Cardiac septum (tissue), 1 donor: Measurements from ENCODE around the gene INPP4B. TPM values are rescaled to one million over a fixed set of nuclear protein-coding genes. Genes with fewer than 3 reads are reported as not detected.
A peak's percentile ranks its signal among the peaks of the same experiment; 100 is the strongest.

Experiments
- DNase-seq: peaks from one replicate; pipeline ENCODE4 v3.0.0-alpha.2; 2020; ENCODE audit warnings: low spot score
- intact Hi-C: fragments of 100-400 bp; cut with DNase I; formaldehyde crosslinking; loops from one replicate; pipeline ENCODE4 v1.14.0; 2022
- long read RNA-seq: library from polyadenylated mRNA; unstranded; transcript quantifications from one replicate; pipeline ENCODE4 v2.0.0, GENCODE V29; 2021
- total RNA-seq: library from RNA; stranded (reverse); fragmentation: NEBNext Ultra II Directional; extraction: Animal tissue kit (Norgen Biotek cat#: 25700); gene quantifications from one replicate; pipeline ENCODE4 v1.2.1, GENCODE V29; 2021
- donor health status: DM: no; HTN: no; CAD: no.

INPP4B gene
- total RNA-seq, result 83.1 TPM
- long read RNA-seq, partial matches to known transcripts, result 17 of 60 reads
- long read RNA-seq, other reads (novel, unspliced or antisense), result 39 of 60 reads

DNA sequence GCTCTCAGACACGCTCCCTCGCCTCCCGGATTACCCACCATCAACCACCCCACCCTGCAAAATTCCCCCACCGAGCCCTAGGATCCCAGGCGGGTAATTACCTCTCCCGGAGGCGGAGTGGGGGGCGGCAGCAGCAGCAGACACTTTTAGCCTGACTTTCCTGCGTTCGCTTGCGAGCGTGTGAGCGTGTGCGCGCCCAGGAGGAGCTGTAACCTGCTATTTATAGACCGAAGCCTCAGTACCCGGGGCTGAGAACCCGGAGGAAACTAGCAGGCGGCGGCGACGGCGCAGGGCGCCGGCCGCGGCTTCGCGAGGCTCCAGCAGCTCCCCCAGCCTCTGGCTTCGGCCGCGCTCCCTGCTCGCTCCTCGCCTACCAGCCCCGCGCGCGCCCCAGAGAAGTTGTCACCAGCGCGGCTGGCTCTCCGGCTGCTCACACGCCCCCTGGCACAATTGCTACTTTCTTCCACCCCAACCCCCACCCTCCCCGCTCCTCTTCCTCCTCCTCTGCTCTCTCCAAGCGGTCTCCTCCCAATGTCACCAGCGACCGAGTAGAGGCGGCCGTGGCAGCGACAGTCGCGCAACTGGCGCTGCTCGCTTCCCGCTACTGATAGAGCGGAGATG lies at the start of gene INPP4B:
Gene INPP4B, minus strand, starts transcription at position 194 of the 621 bp plus-strand sequence.
- intact Hi-C loops, result loop anchor here (5.0 to 10.0 kb wide), 2 partner anchors 719 to 1541 kb away; no protein-coding TSS in a partner anchor
- DNase-seq, result peak; percentile 76

DNA sequence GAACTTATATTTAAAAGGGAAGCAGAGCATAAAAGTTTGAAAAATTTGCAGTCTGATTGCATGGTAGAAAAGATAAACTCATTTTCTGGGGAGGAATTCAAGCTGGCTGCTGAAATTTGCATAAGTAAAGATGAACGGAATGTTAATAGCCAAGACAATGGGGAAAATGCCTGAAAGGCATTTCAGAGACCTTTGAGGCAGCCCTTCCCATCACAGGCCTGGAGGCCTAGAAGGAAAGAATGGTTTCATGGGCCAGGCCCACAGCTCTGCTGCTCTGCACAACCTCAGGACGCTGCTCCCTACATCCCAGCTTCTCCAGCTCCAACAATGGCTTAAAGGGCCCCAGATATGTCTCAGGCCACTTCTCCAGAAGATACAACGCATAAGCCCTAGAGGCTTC lies 46.9 kb upstream of the INPP4B start:
- intact Hi-C loops, result no loop called here
- DNase-seq, result no peak

DNA sequence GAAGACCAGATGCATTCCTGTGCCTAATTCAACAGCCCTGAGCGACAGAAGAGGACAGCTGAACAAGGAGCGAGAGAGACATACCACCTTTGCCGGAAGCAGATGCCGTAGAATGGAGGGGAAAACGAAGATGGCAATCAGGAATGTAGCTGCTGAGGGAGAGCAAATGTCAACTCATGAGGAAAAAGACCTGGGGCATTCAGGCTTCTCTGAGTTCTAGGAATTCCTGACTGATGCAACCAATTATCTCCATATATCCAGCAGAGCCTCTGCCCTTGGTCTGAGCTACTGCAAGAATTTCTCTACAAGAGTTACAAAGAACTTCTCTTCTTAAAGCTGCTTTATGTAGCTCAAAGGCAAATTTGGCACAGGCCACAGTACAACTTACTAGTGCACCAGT lies 40.5 kb upstream of the INPP4B start:
- DNase-seq, result no peak
- intact Hi-C loops, result no loop called here

DNA sequence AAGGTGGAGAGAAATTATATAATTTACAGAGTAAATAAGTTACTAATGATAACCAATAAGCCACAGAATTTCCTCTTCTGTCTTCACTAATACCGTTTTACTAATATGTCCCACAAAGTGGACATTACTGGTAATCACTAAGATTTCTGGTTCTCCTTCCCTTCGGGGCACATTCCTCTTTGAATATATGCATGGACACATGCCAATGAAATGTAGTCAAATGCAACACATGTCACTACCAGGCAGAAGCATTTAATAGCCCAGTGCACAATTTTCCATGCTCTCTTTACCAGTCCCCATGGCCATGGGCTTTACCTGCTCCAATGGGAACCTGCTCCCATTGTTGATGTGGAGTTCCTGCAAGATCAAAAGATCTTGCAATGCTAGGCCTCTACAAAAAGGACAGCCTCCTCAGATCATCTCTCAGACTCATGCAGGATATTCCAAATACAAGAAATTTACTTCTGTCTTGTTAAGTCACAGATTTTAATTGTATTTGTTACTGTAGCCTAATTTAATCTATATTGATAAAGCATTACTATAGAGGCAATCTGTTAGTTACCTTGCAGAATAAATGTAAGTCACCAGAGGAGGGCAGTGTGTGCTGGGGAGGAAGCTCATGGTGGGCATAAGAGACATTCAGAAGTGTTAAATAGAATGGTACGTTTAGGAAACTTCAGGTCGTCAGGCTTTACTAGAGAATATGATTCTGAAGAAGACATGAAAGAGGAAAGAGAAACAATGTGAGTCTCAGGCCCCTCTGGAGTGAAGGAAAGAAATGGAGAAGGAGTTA lies 37.1 kb upstream of the INPP4B start:
- no peak for DNase-seq
- intact Hi-C loops, result loop anchor here (5.0 kb wide), 1 partner anchor 144 kb away; no protein-coding TSS in a partner anchor

DNA sequence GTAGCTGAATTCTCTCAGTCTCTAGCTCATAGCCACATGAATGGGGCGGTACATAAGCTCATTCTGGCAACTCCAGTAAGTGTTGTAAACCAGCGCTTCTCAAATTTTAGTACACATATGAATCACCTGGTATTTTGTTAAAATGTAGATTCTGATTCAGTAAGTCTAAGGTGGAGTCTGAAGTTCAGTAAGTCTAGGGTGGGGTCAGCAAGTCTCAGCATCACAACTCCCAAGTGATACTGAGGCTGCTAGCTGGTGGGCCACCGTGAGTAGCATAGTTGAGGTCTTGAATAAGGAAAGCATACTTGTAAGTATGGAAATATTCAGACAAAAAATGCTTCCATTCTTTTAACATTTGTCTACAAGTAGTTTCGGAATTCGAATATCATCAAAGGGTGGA lies 36.1 kb upstream of the INPP4B start:
- intact Hi-C loops, result loop anchor here (5.0 kb wide), 1 partner anchor 145 kb away; no protein-coding TSS in a partner anchor
- no peak for DNase-seq

DNA sequence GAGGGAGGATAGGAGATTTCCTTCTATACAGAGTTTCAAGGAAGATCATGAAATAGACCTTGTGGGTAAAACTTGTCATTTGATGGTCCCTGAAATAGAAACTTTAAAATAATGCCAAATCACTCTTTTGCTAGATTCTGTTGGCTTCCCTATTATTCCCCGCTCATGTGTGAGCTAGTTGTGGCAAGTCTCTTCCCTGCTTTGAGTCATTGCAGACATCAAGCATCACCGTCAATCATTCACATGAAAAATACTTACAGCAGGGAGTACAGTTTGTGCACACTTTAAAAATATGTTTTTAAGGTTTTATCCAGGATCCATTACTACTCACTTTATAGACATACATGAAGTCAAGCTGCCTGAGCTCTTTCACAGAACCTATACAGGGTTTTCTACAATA lies 35.2 kb upstream of the INPP4B start:
- no peak for DNase-seq
- intact Hi-C loops, result loop anchor here (5.0 kb wide), 1 partner anchor 146 kb away; no protein-coding TSS in a partner anchor

DNA sequence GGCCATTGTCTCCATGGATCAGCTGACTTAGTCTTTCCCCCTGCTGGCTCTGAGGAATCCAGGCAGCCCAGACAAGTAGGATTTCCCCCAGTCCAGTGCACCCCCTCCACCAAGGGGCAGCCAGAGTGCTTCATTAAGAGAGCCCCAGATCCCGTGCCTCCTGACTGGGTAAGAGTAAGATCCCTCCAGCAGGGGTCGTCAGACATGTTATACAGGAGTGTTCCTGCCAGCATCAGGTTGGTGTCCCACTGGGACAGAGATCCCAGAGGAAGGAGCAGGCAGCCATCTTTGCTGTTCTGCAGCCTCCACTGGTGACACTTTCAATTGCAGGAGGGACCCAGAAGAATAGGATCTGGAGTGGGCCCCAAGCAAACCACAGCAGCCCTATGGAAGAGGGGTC lies 29.0 kb upstream of the INPP4B start:
- no peak for DNase-seq
- intact Hi-C loops, result no loop called here

DNA sequence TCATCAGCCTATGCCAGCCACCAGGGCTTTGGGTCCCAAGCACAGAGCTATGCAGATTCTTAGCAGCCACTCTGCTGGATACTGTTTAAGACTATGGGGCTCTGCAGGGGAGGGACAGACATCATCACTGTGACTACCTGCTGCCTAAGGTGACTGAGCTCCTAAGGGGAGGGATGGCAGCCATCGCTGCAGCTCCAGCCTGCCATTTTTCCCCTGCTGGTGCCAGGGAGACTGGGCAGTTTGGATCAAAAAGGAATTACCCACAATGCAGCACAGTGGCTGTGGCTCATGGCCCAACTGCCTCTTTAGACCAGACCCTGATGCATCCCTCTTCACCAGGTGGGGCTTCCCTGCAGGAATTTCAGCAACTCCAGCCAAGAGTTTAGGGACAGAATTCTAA lies 28.6 kb upstream of the INPP4B start:
- no peak for DNase-seq
- intact Hi-C loops, result no loop called here

DNA sequence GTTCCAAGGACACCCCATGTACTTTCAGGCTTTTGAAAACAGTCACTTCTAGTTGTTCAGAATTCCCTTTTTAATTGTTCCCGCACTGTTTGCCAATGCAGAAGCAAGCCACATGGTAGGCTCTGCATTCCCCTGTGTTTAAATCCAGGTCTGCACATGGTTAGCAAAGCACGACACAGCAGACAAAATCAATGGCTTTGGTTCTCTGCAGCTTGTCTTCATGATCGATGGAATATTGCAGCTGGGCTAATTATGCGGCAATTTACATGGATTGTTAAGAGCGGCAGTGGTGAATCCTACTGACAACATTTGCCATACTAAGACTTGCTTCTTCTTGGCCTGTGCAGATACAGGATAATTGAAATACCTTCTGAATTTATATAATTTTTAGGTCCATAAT lies 20.6 kb upstream of the INPP4B start:
- intact Hi-C loops, result no loop called here
- DNase-seq, result no peak

DNA sequence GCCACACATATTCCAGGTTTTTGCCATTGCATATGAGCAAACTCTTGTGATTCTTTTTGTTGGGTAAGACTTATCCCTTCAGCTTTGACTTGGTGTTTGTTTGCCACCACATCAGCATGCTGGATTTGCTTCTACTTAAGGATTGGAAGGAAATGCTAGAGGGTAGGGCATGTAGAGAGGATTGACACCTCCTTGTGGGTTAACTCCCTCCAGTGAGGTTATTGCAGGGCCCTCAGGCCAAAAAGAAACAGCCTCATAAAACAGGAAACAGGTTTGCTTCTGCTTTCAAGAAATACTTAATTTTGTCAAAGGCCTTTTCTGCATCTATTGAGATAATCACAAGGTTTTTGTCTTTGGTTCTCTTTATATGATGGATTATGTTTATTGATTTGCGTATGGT lies 15.2 kb upstream of the INPP4B start:
- DNase-seq, result no peak
- intact Hi-C loops, result no loop called here

DNA sequence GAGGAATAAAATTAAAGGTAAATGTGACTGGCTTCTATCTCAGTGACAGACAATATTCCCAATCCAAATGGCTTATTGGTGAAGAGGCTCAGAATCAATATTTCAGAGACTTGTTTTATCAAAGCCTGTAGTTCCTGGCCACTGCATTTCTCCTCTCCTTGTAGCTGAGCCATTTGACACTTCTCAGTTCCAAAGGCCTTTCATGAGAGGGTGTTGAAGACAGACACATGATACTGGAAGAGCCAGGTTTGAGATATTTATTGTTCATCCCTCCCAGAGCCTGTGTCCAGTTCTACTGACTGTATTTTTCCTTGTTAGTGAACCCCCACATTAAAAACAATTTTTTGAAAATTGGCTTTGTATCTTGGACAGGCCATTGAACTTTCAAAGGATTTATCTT lies 12.9 kb upstream of the INPP4B start:
- DNase-seq, result no peak
- intact Hi-C loops, result no loop called here

DNA sequence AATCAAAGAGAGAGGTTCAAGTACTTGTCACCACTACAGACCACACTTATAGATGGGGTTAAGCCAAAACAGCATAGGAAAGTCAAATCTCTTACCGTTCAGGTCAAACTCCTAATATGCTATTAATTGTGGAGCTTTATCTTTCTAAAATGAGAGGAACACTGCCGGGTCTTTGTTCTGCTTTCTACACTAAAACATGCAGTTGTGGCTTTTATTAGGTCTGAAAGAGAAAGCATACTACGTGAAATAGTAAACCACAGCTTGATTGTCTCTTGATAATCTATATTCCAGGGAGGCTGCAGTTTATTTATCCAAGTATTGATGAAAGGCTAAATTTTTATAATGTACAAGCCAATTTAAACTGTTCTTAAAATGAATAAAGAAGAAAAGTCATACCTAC lies 12.3 kb upstream of the INPP4B start:
- no peak for DNase-seq
- intact Hi-C loops, result no loop called here

DNA sequence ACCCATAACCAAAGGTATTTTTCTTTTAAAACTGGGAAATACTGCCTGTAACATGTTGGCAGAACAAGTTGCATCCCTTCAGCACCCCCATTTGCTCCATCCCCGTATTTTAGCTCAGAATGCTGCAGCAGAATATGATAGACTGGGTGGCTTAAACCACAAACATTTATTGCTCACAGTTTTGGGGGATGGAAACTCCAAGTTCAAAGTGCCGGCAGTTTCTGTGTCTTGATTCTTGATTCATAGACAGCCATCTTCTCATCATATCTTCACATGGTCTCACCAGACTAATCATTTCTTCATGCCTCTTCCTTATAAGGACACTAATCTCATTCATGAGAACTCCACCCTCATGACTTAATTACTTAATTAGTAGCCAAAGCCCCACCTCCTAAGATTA lies 10.5 kb upstream of the INPP4B start:
- no peak for DNase-seq
- intact Hi-C loops, result no loop called here

DNA sequence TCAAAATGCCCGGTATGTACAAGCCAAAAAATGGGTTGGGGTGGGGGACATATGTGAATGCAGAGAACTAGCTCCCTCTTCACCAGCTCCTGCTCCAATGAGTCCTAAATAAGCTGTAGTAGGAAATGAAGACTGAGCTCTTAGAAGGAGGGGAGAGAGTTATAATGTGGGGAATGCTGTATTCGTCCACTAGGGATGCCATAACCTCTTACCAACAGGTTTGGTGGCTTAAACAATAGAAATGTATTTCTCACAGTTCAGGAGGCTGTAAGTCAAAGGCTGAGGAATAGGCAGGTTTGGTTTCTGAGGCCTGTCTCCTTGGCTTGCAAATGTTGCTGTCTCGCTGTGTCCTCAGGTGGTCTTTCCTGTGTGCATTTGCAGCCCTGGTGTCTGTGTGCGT lies 4.4 kb upstream of the INPP4B start:
- no peak for DNase-seq
- intact Hi-C loops, result no loop called here

DNA sequence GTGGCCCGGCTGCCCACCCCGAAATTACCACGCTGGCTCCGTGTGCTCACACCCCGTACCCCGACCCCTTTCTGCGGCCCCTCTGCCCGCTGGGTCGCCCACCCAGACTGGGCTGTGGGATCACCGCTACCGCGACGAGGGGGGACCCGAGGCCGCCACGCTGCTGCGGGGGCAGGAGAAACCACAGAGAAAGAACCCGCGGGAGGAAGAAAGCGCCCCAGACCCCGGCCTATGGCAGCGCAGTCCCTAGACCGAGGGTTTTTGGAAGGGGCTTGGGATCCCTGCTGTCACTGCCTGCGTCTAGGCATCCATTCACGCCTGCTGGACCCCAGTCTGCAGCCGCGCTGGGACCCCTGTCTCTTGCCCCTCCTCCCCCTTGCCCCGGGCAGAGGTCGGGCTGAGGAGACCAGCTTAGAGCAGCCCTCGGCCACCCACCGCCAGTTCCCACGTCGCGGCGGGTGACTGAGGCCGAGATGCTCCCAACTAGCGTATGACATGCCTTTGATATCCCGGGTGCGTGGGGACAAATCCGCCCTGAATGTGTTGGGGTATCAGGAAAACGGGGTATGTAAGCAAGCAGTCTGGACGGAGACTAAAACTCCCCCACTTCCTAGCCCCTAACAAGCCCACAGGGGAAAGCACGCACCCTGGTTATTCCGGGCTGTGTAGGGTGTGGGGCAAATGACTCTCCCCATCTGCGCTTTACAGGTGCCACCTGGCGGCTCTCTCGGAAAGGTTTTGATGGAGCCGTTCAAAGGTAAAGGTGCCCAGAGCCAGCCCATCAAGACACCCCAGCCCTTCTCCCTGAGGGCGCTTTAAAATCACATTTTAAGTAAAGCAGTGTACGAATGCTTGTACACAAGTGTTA lies 862 bp upstream of the INPP4B start:
- intact Hi-C loops, result loop anchor here (5.0 to 10.0 kb wide), 2 partner anchors 720 to 1542 kb away; no protein-coding TSS in a partner anchor
- DNase-seq, result peak; percentile 78

DNA sequence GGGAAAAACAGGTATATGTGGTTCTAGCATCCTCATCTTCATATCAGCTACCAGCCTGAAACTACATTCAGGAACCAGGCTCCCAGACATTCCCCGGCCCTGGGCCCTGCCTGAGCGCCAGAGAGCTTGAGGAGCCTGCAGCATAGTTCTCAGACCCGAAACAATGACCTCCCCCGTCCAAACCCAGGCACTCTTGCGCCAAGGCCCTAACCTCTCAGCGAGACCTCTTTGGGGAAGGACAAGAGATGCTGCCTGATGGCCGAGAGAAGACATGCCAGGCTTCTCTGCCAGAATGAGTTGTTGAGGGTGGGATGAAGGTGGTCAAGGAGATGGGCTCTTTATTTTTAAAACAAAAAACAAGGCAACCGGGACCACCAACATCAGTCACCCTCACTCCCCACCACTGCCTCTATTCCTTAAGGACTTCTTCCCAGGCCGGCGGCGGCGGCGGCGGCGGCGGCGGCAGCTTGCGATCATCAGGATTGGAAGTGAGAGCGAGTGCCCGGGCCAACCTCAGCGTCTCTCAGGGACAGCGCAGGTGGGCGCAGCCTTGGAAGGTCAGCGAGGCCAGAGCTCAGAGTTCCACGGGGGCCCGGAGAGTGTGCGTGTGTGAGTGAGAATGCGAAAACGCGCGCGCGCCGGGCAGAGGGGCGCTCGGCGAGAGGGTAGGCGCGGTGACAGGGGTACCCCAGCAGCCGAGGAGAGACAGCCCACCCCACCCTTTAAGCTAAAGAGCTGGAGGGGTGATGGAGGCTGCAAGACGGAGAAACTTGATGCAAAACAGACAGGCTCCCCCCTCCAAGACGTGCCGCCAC lies 601 bp downstream of the INPP4B start:
- no peak for DNase-seq
- intact Hi-C loops, result loop anchor here (5.0 to 10.0 kb wide), 2 partner anchors 718 to 1541 kb away; no protein-coding TSS in a partner anchor

DNA sequence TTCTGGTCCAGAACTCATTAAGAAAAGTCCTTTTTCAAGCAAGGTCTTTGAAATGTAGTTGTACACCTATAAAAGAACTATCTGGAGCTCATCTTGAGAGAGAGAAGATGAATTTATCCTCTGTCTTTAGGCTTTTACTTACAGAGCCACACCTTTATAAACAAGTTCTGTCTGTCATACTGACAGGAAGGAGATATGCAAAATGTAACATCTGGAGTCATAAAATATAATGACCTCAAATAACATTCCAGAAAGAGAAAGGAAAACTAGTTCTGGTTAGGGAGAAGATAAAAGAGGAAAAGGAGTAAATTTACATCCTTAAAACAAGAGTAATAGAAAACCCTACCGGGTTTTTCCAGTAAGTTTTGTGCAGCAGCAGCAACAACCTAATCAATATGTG lies 1.3 kb downstream of the INPP4B start:
- DNase-seq, result no peak
- intact Hi-C loops, result loop anchor here (5.0 to 10.0 kb wide), 3 partner anchors 492 to 1540 kb away; no protein-coding TSS in a partner anchor

DNA sequence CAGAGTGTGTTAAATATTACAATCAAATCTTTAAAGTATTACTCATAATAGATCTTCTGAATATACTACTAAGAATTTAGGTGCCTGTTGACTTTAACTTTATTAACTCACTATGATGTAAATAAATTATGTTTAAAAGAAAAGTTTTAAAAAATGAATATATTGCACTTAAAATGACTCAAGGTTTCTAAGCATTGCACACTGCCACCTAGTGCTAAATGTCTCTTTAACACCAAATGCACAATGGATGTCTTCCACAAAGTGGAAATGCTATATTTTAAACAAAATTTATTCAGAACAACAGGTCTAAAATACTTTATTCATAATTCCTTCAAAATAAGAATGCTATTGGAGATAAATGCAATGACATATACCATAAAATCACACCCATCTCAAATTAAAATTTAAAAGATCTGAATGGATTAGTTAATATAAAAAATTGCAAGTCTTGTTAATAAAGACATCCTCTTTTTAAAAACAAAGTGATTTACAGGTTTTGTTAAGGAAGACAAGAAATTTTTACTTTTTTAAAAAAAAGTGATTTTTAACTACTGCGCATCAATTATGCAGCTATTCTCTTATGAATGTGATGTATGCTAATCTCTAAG lies 5.5 kb downstream of the INPP4B start:
- no peak for DNase-seq
- intact Hi-C loops, result loop anchor here (5.0 to 10.0 kb wide), 2 partner anchors 488 to 1536 kb away; no protein-coding TSS in a partner anchor

DNA sequence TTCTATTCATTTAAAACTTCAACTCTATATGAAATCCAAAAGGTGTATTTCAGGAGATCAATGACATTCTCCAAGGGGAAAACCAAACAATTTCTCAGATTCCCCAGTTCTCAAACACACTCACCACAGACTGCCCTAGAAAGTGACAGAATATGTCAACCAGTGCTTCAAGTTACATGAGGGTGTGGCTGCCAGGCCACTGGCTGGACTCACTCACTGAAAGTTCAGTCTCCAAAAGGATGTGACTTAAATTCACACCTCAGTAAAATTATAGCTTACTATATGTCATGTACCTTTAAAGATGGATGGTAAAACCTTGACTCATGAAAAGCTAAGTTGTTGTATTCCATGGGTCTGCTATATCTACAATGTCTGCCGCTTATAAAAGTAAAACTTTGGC lies 7.3 kb downstream of the INPP4B start:
- intact Hi-C loops, result no loop called here
- no peak for DNase-seq
